C1 segment of cervical spinal cord (tissue), 14 donors: ENCODE data around the gene FRAS1.
"Not testable (repeated sequence)": the region's sequence is repeated elsewhere in the genome, so short reads cannot be mapped to it uniquely, and the experiment has no call there.

Experiments used
- DNase-seq, 14 donors: peaks; one replicate each; lab custom pipeline; 2025; lab: John Stamatoyannopoulos, UW

FRAS1 gene

GRCh38 chr4:78166622-78167021, 109.5 kb downstream of the FRAS1 start:
- DNase-seq: no peak

GRCh38 chr4:78167510-78167909, 110.4 kb downstream of the FRAS1 start:
- no peak for DNase-seq

- no peak for DNase-seq
These were observed 110.9 kb downstream of the FRAS1 start for GRCh38 chr4:78168029-78168428.

GRCh38 chr4:78169728-78170127, 112.6 kb downstream of the FRAS1 start:
- no peak for DNase-seq

- DNase-seq: no peak
These were observed 114.4 kb downstream of the FRAS1 start for GRCh38 chr4:78171482-78171881.

- DNase-seq: no peak
These were observed 117.8 kb downstream of the FRAS1 start for GRCh38 chr4:78174891-78175290.

GRCh38 chr4:78179196-78179595, 122.1 kb downstream of the FRAS1 start:
- DNase-seq: no peak

- DNase-seq: not testable (repeated sequence)
These were observed 124.6 kb downstream of the FRAS1 start for GRCh38 chr4:78181681-78182234.

- DNase-seq: no peak
These were observed 127.5 kb downstream of the FRAS1 start for GRCh38 chr4:78184584-78184983.

- DNase-seq: no peak
These were observed 128.0 kb downstream of the FRAS1 start for GRCh38 chr4:78185117-78185516.

GRCh38 chr4:78186597-78187543, 129.7 kb downstream of the FRAS1 start:
- no peak for DNase-seq

GRCh38 chr4:78190068-78190467, 132.9 kb downstream of the FRAS1 start:
- DNase-seq: no peak

GRCh38 chr4:78190595-78190994, 133.5 kb downstream of the FRAS1 start:
- no peak for DNase-seq

GRCh38 chr4:78197947-78198346, 140.8 kb downstream of the FRAS1 start:
- DNase-seq: no peak

- DNase-seq: no peak
These were observed 142.9 kb downstream of the FRAS1 start for GRCh38 chr4:78199984-78200383.

GRCh38 chr4:78200949-78201348, 143.8 kb downstream of the FRAS1 start:
- DNase-seq: no peak

GRCh38 chr4:78204176-78204575, 147.1 kb downstream of the FRAS1 start:
- DNase-seq: no peak

GRCh38 chr4:78205591-78205990, 148.5 kb downstream of the FRAS1 start:
- DNase-seq: no peak

GRCh38 chr4:78207541-78207940, 150.4 kb downstream of the FRAS1 start:
- DNase-seq: no peak

GRCh38 chr4:78207951-78208350, 150.8 kb downstream of the FRAS1 start:
- DNase-seq: no peak

GRCh38 chr4:78208896-78209295, 151.8 kb downstream of the FRAS1 start:
- not testable (repeated sequence) for DNase-seq

GRCh38 chr4:78210694-78211410, 153.7 kb downstream of the FRAS1 start:
- DNase-seq: no peak
